NCI-H1417 (cell line): ENCODE data around the gene NCKAP5.

Experiments
- DNase-seq, 3 experiments: peaks; one replicate each; lab custom pipeline; 2025; lab: John Stamatoyannopoulos, UW

NCKAP5 gene

GRCh38 chr2:133421516-133422324, 146.5 kb downstream of the NCKAP5 start:
- peak in 2 of 3 experiments; percentile 4 to 5 for DNase-seq

DNA sequence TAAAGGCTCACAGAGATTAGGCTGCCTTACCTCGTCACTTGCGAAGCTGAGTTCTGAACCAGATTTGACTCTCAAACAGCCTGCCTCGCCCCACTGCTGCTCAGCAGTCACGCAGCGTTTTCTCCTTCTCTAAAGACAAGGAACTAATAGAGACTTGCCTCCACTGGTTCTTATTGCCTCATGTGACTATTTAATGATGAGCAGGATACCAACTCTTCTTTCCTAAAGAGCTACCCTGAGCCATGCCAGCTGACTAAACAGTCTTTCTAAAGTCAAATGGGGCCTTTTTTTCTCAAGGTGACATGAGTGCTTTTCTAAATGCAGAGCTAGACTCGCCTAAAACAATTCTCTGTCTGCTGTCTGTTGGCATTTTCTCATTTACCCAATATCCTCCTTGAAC, 147.5 kb downstream of the NCKAP5 start:
- DNase-seq = no peak

DNA sequence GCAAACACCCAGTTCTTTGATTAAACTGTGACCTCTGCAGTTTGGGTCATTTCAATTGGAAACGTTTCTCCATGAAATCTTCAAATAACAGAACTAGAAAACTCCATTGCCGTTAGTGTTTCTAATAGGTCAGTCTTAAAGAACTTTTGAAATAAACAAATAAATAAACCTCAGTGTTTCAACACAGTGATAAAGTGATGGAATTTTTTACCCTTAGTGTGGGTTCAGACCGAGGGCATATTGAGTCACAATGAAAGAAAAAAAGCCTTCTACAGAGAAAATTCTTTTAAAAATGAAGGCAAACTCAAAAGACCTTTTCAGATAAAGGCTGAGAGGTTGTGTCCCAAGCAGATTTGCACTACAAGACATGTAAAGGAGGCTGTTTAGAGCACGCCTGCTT, 149.6 kb downstream of the NCKAP5 start:
- no peak for DNase-seq

DNA sequence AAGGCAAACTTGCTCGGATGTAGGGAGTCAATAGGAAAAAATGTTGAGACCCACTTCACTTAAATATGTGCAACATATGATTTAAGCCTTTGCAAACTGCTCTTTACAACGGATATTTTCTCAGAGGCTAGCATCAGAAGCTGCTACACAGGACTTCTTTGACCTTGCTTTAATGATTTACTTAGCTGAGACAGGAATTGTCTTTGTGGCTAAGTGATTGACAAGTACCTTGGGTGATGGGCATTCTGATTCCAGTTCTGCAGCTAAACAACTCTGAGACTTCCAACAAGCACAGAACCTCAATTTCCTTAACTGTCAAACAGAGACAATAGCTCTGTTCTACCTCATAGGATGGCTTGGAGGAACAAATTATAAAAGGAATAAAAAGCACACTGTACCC, 150.2 kb downstream of the NCKAP5 start:
- no peak for DNase-seq

GRCh38 chr2:133417415-133417814, 150.8 kb downstream of the NCKAP5 start:
- DNase-seq = no peak

DNA sequence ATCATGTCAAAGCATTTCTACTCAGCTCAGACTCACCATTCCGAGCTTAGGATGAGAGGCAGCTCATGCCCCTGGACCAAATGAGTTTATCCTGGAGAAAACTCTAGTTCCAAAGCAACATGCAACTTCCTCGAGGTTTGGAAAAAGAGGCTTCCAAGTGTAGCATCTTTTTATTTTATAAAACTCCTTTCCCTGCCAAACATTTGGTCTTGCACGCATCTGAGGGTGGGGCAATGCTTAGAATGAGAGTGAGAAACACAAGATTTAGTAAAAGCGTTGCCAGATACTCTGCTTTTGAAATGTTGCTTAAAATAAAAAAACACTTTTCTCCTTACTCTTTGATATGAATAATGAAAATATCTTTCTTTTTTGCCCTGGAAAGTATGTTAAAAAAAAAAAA, 151.5 kb downstream of the NCKAP5 start:
- no peak for DNase-seq

DNA sequence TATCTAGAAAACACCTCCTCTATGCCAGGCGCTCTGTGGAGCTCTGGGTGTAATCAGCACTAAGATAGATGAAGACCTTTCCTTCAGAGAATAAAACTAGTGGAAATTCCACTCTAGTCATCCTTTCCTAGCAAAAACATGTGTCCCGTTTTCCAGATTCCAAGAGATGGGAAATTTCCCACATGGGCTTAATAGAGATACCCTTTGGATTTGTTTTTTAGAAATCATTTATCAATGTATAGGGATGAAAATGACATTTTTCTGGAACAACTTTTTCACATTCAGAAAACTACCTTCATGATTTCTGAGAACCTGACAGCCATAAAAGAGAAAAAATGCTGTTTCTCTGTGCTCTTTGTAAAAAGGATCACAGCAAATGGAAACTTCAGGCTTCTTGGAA, 152.1 kb downstream of the NCKAP5 start:
- no peak for DNase-seq

GRCh38 chr2:133415210-133415876, 152.9 kb downstream of the NCKAP5 start:
- DNase-seq = no peak

GRCh38 chr2:133414486-133415209, 153.6 kb downstream of the NCKAP5 start:
- DNase-seq = no peak

GRCh38 chr2:133413863-133414262, 154.4 kb downstream of the NCKAP5 start:
- no peak for DNase-seq

GRCh38 chr2:133412694-133413093, 155.6 kb downstream of the NCKAP5 start:
- DNase-seq = no peak

- DNase-seq = no peak
Observed at GRCh38 chr2:133411857-133412256, 156.4 kb downstream of the NCKAP5 start.

DNA sequence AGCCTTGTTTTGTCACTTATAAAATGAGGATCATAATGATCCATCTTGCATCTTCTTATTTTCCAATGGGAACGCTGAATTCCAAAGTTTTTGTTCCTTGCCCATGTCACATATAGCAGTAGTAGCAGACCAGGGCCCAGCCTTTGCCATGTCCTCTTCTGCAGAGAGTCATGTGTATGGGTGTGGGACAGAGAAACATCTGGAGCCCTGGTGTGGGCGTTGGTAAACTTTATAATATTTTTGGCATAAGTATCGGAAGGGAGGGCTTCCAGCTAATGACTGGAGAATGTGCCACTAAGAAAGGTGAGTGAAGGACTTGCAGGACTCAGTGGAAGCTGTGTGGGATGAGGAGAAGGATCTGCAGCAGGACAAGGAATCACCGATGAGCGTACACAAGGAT, 157.2 kb downstream of the NCKAP5 start:
- DNase-seq = no peak

- DNase-seq = no peak
Observed at GRCh38 chr2:133409581-133410285, 158.5 kb downstream of the NCKAP5 start.

GRCh38 chr2:133408671-133409070, 159.6 kb downstream of the NCKAP5 start:
- DNase-seq = no peak

GRCh38 chr2:133407341-133407740, 160.9 kb downstream of the NCKAP5 start:
- DNase-seq = no peak

GRCh38 chr2:133405252-133405651, 163.0 kb downstream of the NCKAP5 start:
- no peak for DNase-seq

- no peak for DNase-seq
Observed at GRCh38 chr2:133400411-133400810, 167.9 kb downstream of the NCKAP5 start.

DNA sequence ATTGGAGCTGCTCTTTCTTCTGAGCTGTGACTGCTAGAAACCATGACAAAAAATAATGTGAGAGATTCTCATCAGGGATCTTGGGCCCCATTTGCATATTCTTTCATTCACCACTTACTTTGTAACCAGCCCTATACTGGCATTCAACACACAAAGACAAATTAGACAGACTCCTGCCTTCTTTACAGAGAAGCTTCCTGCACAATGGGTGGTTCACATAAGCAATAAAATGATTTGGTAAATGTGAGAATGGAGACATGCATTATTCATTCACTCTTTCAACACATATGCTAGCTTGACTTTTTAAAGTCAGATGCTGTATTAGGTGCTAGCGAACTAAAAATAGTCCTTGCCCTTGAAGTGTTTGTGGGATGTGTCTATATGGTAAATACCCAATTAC, 174.4 kb downstream of the NCKAP5 start:
- no peak for DNase-seq

DNA sequence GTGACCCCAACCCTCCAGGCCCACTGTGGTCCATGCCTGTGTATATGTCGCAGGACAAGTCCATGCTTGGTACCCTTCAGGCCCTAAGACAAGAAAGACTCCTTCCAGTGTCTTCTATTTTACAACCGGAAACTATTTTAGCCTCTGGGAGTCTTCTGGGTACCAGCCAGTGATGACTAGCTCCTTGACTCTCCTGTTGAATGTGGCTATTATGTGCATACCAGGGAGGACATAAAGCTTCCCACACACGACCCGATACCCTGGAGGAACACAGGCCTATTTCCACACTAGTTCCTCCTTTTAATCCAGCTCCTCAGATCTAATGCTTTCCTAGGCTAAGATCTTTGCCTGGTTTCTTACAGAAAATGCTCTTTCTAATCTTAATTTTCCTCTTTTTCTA, 178.1 kb downstream of the NCKAP5 start:
- no peak for DNase-seq

DNA sequence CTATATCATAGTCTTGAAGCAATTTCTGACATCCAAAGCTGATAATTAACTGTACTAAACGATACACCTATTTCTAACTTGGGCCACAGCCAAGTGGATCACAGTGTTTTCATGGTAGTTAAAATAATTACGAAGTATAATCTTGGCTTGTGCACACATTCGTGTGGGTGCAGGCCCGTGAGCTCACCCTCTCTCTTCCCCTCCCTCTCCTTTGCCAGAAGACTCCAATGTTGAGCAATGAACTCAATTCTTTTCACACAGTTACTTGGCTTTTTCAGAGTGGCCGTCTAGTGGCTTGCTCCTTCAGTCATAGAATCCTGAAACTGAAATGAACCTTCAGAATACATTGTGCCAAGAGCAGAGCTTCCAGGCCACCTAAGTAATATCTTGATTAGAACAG, 178.7 kb downstream of the NCKAP5 start:
- DNase-seq = peak in 1 of 3 experiments; percentile 43

DNA sequence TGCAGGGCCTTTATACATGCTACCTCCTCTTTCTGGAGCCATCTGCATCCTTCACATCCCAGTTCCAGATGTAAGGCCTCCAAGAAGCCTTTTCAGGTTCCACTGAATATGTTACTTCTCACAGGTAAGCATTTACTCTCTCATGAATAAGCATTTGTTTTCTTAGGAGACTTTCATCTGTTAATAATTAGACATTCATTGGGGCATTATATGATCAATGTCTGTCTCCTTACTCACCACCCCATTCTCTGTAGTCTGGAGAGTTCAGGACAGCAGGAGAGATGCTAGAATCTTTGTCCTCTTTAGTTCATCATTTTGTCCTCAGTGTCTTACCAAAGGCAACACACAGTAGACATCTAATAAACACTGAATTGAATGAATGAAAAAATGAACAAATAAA, 185.7 kb downstream of the NCKAP5 start:
- DNase-seq = no peak
